ENCODE results near the gene FAM204A.

The FAM204A gene

GRCh38 chr10:118258285-118258684 lies 83.8 kb downstream of the FAM204A start:
- no peak overlapping the region for H3K9ac ChIP-seq (ENCODE audit: low read length)
- H3K27me3 ChIP-seq (ENCODE audit: control insufficient read depth, insufficient read depth, low read length) = peaks cover 50% of the 10 kb centered on the region
- no peak overlapping the region for H3K4me3 ChIP-seq (ENCODE audit: low read length)
- H3K4me1 ChIP-seq (ENCODE audit: control insufficient read depth, low read depth, low read length) = peaks cover 19% of the 10 kb centered on the region
- H3K27ac ChIP-seq (ENCODE audit: low read length) = no peak overlapping the region
- no peaks in the 10 kb centered on the region for H3K36me3 ChIP-seq (ENCODE audit: control insufficient read depth, low read depth, low read length)
- no peaks in the 10 kb centered on the region for H3K9me3 ChIP-seq (ENCODE audit: control insufficient read depth, low read depth, low read length)

- H3K4me1 ChIP-seq (ENCODE audit: control insufficient read depth, low read depth, low read length) = peaks cover 19% of the 10 kb centered on the region
- H3K27me3 ChIP-seq (ENCODE audit: control insufficient read depth, insufficient read depth, low read length) = peaks cover 38% of the 10 kb centered on the region
- H3K4me3 ChIP-seq (ENCODE audit: low read length) = no peak overlapping the region
- H3K36me3 ChIP-seq (ENCODE audit: control insufficient read depth, low read depth, low read length) = no peaks in the 10 kb centered on the region
- H3K9me3 ChIP-seq (ENCODE audit: control insufficient read depth, low read depth, low read length) = no peaks in the 10 kb centered on the region
- H3K27ac ChIP-seq (ENCODE audit: low read length) = no peak overlapping the region
- H3K9ac ChIP-seq (ENCODE audit: low read length) = no peak overlapping the region
These were observed 85.1 kb downstream of the FAM204A start for GRCh38 chr10:118256825-118257570.

GRCh38 chr10:118256209-118256608 lies 85.9 kb downstream of the FAM204A start:
- Histone ChIP-seq H3K36me3 (ENCODE audit: control insufficient read depth, low read depth, low read length) (no peaks in the 10 kb centered on the region), H3K9me3 (ENCODE audit: control insufficient read depth, low read depth, low read length) (no peaks in the 10 kb centered on the region), H3K4me3 (ENCODE audit: low read length) (no peak overlapping the region), H3K27ac (ENCODE audit: low read length) (no peak overlapping the region), H3K27me3 (ENCODE audit: control insufficient read depth, insufficient read depth, low read length) (peaks cover 36% of the 10 kb centered on the region), H3K4me1 (ENCODE audit: control insufficient read depth, low read depth, low read length) (peaks cover 19% of the 10 kb centered on the region), H3K9ac (ENCODE audit: low read length) (no peak overlapping the region)

GRCh38 chr10:118255355-118255754 lies 86.8 kb downstream of the FAM204A start:
- Histone ChIP-seq H3K9ac (ENCODE audit: low read length) (no peak overlapping the region), H3K4me3 (ENCODE audit: low read length) (no peak overlapping the region), H3K36me3 (ENCODE audit: control insufficient read depth, low read depth, low read length) (no peaks in the 10 kb centered on the region), H3K27me3 (ENCODE audit: control insufficient read depth, insufficient read depth, low read length) (peaks cover 41% of the 10 kb centered on the region), H3K4me1 (ENCODE audit: control insufficient read depth, low read depth, low read length) (peaks cover 19% of the 10 kb centered on the region), H3K27ac (ENCODE audit: low read length) (no peak overlapping the region), H3K9me3 (ENCODE audit: control insufficient read depth, low read depth, low read length) (no peaks in the 10 kb centered on the region)

GRCh38 chr10:118254654-118255053 lies 87.5 kb downstream of the FAM204A start:
- Histone ChIP-seq H3K9ac (ENCODE audit: low read length) (no peak overlapping the region), H3K27me3 (ENCODE audit: control insufficient read depth, insufficient read depth, low read length) (peaks cover 39% of the 10 kb centered on the region), H3K36me3 (ENCODE audit: control insufficient read depth, low read depth, low read length) (no peaks in the 10 kb centered on the region), H3K27ac (ENCODE audit: low read length) (no peak overlapping the region), H3K4me1 (ENCODE audit: control insufficient read depth, low read depth, low read length) (peaks cover 19% of the 10 kb centered on the region), H3K9me3 (ENCODE audit: control insufficient read depth, low read depth, low read length) (no peaks in the 10 kb centered on the region), H3K4me3 (ENCODE audit: low read length) (no peak overlapping the region)

- peaks cover 44% of the 10 kb centered on the region for H3K27me3 ChIP-seq (ENCODE audit: control insufficient read depth, insufficient read depth, low read length)
- H3K27ac ChIP-seq (ENCODE audit: low read length) = no peak overlapping the region
- H3K36me3 ChIP-seq (ENCODE audit: control insufficient read depth, low read depth, low read length) = no peaks in the 10 kb centered on the region
- H3K4me1 ChIP-seq (ENCODE audit: control insufficient read depth, low read depth, low read length) = peaks cover 11% of the 10 kb centered on the region
- H3K9ac ChIP-seq (ENCODE audit: low read length) = no peak overlapping the region
- H3K9me3 ChIP-seq (ENCODE audit: control insufficient read depth, low read depth, low read length) = no peaks in the 10 kb centered on the region
- H3K4me3 ChIP-seq (ENCODE audit: low read length) = no peak overlapping the region
These were observed 88.7 kb downstream of the FAM204A start for GRCh38 chr10:118253397-118253796.

GRCh38 chr10:118251791-118252190 lies 90.3 kb downstream of the FAM204A start:
- H3K27ac ChIP-seq (ENCODE audit: low read length) = no peak overlapping the region
- H3K4me3 ChIP-seq (ENCODE audit: low read length) = no peak overlapping the region
- peaks cover 47% of the 10 kb centered on the region for H3K27me3 ChIP-seq (ENCODE audit: control insufficient read depth, insufficient read depth, low read length)
- no peaks in the 10 kb centered on the region for H3K36me3 ChIP-seq (ENCODE audit: control insufficient read depth, low read depth, low read length)
- H3K9ac ChIP-seq (ENCODE audit: low read length) = no peak overlapping the region
- H3K4me1 ChIP-seq (ENCODE audit: control insufficient read depth, low read depth, low read length) = peaks cover 5% of the 10 kb centered on the region
- H3K9me3 ChIP-seq (ENCODE audit: control insufficient read depth, low read depth, low read length) = no peaks in the 10 kb centered on the region

- Histone ChIP-seq H3K27ac (ENCODE audit: low read length) (no peak overlapping the region), H3K4me3 (ENCODE audit: low read length) (no peak overlapping the region), H3K9ac (ENCODE audit: low read length) (no peak overlapping the region), H3K9me3 (ENCODE audit: control insufficient read depth, low read depth, low read length) (no peaks in the 10 kb centered on the region), H3K4me1 (ENCODE audit: control insufficient read depth, low read depth, low read length) (peaks cover 15% of the 10 kb centered on the region), H3K27me3 (ENCODE audit: control insufficient read depth, insufficient read depth, low read length) (peaks cover 59% of the 10 kb centered on the region), H3K36me3 (ENCODE audit: control insufficient read depth, low read depth, low read length) (no peaks in the 10 kb centered on the region)
These were observed 92.4 kb downstream of the FAM204A start for GRCh38 chr10:118249714-118250113.
